ENCODE measurements around the gene WDFY4. TPM values are rescaled to one million over a fixed set of nuclear protein-coding genes. Genes with fewer than 3 reads are reported as not detected.

WDFY4 gene
- polyA plus RNA-seq, 4 donors, result under 0.01 to 3.2 (median 0.88) TPM

DNA sequence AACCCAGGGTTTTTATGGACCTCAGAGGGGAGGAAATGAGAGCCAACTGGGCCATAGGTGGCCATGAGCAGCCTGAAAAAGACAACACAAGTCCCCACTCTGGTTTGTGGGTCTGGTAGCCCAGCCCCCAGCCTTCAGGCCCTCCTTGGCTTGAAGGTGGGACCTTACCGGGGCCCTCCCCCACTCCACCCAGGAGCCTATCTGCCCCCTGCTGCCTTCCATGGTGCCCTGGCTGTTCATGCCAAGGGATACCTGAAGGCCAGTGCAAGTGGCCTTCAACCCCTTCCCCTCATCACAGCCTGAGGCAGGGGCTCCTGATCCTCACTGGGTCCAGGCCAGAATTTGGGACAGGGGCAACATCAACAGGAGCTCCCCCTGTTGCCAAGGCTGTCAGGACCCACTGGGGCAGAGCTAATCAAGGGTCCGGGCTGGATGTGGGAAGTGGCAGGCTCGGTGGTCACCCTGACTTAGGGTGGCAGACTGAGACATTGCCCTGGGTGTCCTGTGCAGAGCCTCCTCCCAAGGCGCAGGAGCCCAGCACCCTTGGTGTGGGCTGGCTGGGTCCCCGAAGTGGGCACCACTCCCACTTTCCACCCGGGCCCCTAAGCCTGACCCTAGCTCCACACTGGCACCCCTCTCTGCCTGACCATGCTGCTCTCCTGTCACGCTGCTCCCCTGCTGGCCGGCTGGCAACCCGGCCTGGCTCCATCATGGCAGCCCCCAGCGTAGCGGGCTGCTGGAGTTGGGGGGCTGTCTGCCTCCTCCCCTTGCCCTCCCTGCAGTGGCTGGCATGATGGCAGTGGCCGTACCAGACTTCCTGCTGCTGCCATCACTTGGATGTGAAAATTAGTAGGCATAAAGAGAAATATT is 6.4 kb downstream of the WDFY4 start:
- Histone ChIP-seq H3K4me3 (ENCODE audit: low read depth in 1 of 3, low read length in 3 of 3) (no peak overlapping the region), H3K9me3 (ENCODE audit: control insufficient read depth in 2 of 2, insufficient read depth in 1 of 2, low read depth in 1 of 2, low read length in 1 of 2) (no peaks in the 10 kb centered on the region), H3K27me3 (ENCODE audit: control insufficient read depth in 3 of 3, insufficient read depth in 3 of 3, low read length in 3 of 3) (no peaks in the 10 kb centered on the region), H3K27ac (ENCODE audit: low read depth in 1 of 3, low read length in 2 of 3) (no peak overlapping the region), H3K4me1 (ENCODE audit: control insufficient read depth in 3 of 3, insufficient read depth in 2 of 3, low read depth in 1 of 3, low read length in 2 of 3) (no peaks in the 10 kb centered on the region), H3K36me3 (ENCODE audit: control insufficient read depth in 3 of 3, insufficient read depth in 2 of 3, low read depth in 1 of 3, low read length in 3 of 3) (no peaks in the 10 kb centered on the region)
- FAIRE-seq (no peak), DNase-seq (no peak)
- WGBS, 3 donors, result 81 to 92% (median 86%) methylated on average over 12 of the region's 12 CpGs

DNA sequence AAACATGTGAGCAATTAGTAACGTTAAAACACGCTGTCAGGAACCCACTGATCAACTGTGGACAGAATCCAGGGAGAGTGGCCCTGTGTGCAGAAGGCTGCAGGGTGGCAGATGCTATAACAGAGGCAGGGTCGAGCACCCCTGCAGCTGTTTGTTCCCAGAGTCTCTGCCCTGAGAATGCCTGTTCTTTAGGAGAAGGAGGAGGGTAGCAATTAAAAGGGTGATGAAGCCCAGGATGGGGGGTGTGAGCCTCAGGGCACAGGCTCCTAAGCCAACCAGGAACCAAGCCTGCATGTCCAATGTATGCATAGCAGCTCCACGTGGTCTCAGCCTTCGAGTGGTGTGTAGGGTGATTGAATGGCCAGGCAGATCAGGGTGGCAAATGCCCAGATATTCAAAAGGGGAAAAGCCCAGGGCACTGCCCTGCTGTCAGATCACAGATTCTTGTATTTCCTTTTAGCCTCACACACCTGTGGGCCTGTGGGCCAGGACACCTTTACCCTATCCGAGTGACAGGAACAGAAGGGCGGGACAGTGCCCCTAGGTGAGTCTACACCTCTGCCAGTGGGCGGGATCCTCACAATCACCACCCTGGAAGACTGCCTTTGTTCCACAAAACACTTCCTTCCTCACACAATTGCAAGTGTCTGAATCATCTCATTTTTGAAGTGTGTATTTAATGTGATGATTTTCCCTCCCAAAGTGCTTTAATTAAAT is 7.3 kb downstream of the WDFY4 start:
- Histone ChIP-seq H3K36me3 (ENCODE audit: control insufficient read depth in 3 of 3, insufficient read depth in 2 of 3, low read depth in 1 of 3, low read length in 3 of 3) (no peaks in the 10 kb centered on the region), H3K27me3 (ENCODE audit: control insufficient read depth in 3 of 3, insufficient read depth in 3 of 3, low read length in 3 of 3) (no peaks in the 10 kb centered on the region), H3K4me1 (ENCODE audit: control insufficient read depth in 3 of 3, insufficient read depth in 2 of 3, low read depth in 1 of 3, low read length in 2 of 3) (no peaks in the 10 kb centered on the region), H3K9me3 (ENCODE audit: control insufficient read depth in 2 of 2, insufficient read depth in 1 of 2, low read depth in 1 of 2, low read length in 1 of 2) (no peaks in the 10 kb centered on the region), H3K4me3 (ENCODE audit: low read depth in 1 of 3, low read length in 3 of 3) (no peak overlapping the region), H3K27ac (ENCODE audit: low read depth in 1 of 3, low read length in 2 of 3) (no peak overlapping the region)
- FAIRE-seq, result no peak
- no peak for DNase-seq
- 21 to 60% (median 24%) methylated on average over 8 of the region's 8 CpGs for WGBS, 3 donors

DNA sequence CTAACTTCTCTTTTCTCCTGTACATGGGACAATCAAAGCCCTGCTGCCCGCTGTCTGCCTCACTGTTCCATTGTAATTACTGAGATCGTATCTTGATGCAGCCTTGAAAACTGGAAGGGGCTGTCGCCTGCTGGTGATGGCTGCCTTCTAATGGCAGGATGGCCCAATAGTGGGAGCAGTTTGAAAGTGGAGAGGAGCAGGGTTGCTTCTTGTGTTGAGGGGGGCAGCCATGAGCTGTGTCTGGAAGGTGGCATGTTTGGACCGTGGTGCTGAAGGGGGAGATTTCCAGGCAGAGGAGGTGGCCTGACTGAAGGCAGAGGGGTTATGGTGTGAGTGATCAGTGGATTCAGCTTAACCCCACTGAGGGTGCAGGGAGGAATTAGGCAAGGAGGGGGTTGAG is 8.1 kb downstream of the WDFY4 start:
- FAIRE-seq, result no peak
- Histone ChIP-seq H3K4me3 (ENCODE audit: low read depth in 1 of 3, low read length in 3 of 3) (no peak overlapping the region), H3K36me3 (ENCODE audit: control insufficient read depth in 3 of 3, insufficient read depth in 2 of 3, low read depth in 1 of 3, low read length in 3 of 3) (no peaks in the 10 kb centered on the region), H3K9me3 (ENCODE audit: control insufficient read depth in 2 of 2, insufficient read depth in 1 of 2, low read depth in 1 of 2, low read length in 1 of 2) (no peaks in the 10 kb centered on the region), H3K27ac (ENCODE audit: low read depth in 1 of 3, low read length in 2 of 3) (no peak overlapping the region), H3K4me1 (ENCODE audit: control insufficient read depth in 3 of 3, insufficient read depth in 2 of 3, low read depth in 1 of 3, low read length in 2 of 3) (no peaks in the 10 kb centered on the region), H3K27me3 (ENCODE audit: control insufficient read depth in 3 of 3, insufficient read depth in 3 of 3, low read length in 3 of 3) (no peaks in the 10 kb centered on the region)
- 69 to 88% (median 81%) methylated on average over 4 of the region's 4 CpGs for WGBS, 3 donors
- DNase-seq, result no peak

DNA sequence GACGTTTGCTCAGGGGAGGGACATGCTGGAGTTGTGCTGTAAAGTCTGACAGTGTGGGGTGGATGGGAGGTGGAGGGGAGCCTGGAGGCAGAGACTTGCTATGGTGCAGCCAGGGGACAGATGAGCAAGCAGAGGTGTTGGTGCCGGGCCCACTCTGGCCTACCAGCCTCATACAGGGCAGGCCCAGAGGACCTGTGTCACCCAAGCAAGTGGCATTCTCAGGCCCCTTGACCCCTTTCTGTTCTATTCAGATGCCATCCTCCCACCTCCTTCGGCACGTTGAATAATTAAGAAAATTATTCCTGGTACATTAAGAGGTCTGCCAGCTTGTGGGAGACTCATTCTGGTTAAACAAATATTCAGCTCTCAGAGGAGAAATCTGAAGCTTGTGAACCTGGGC is 8.5 kb downstream of the WDFY4 start:
- no peak overlapping the region for H3K27ac ChIP-seq (ENCODE audit: low read depth in 1 of 3, low read length in 2 of 3)
- 74 to 82% (median 79%) methylated on average over 4 of the region's 4 CpGs for WGBS, 3 donors
- H3K9me3 ChIP-seq (ENCODE audit: control insufficient read depth in 2 of 2, insufficient read depth in 1 of 2, low read depth in 1 of 2, low read length in 1 of 2), result no peaks in the 10 kb centered on the region
- FAIRE-seq (no peak), DNase-seq (no peak)
- no peaks in the 10 kb centered on the region for H3K27me3 ChIP-seq (ENCODE audit: control insufficient read depth in 3 of 3, insufficient read depth in 3 of 3, low read length in 3 of 3)
- H3K4me3 ChIP-seq (ENCODE audit: low read depth in 1 of 3, low read length in 3 of 3), result no peak overlapping the region
- no peaks in the 10 kb centered on the region for H3K36me3 ChIP-seq (ENCODE audit: control insufficient read depth in 3 of 3, insufficient read depth in 2 of 3, low read depth in 1 of 3, low read length in 3 of 3)
- no peaks in the 10 kb centered on the region for H3K4me1 ChIP-seq (ENCODE audit: control insufficient read depth in 3 of 3, insufficient read depth in 2 of 3, low read depth in 1 of 3, low read length in 2 of 3)

DNA sequence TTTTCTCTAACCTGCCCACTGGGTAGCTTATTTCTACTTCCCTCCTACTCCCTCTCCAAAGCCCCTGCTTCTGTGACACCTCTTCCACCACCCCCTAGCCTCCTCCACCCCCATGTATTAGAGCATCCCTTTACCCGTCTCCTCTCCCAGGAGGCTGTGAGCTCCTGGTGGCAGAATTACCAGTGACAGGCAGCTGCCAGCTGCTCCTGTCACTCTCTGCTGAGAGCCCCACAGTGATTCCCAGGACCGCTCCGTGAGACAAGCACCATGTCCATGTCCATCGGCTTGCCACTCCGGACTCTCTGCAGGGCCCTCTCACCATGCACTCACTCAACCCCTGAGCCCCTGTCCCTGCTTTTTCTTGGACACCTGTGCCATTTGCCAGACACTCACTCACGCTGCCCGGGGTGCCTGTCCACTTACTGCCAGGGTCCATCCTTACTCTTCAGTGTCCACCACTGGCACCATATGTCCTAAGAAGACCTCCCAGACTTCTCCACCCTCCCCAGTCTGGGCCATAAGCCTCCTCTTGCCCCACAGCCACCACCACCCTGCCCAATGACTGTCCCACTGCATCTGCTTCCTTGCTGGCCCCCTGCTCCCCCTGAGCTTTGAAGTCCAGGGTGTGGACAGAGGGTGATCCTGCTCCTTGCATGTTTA is 9.8 kb downstream of the WDFY4 start:
- H3K4me3 ChIP-seq (ENCODE audit: low read depth in 1 of 3, low read length in 3 of 3), result no peak overlapping the region
- H3K27me3 ChIP-seq (ENCODE audit: control insufficient read depth in 3 of 3, insufficient read depth in 3 of 3, low read length in 3 of 3), result no peaks in the 10 kb centered on the region
- DNase-seq (no peak), FAIRE-seq (no peak)
- H3K4me1 ChIP-seq (ENCODE audit: control insufficient read depth in 3 of 3, insufficient read depth in 2 of 3, low read depth in 1 of 3, low read length in 2 of 3), result no peaks in the 10 kb centered on the region
- H3K36me3 ChIP-seq (ENCODE audit: control insufficient read depth in 3 of 3, insufficient read depth in 2 of 3, low read depth in 1 of 3, low read length in 3 of 3), result no peaks in the 10 kb centered on the region
- H3K9me3 ChIP-seq (ENCODE audit: control insufficient read depth in 2 of 2, insufficient read depth in 1 of 2, low read depth in 1 of 2, low read length in 1 of 2), result no peaks in the 10 kb centered on the region
- WGBS, 3 donors, result 79 to 88% (median 85%) methylated on average over 7 of the region's 7 CpGs
- no peak overlapping the region for H3K27ac ChIP-seq (ENCODE audit: low read depth in 1 of 3, low read length in 2 of 3)

DNA sequence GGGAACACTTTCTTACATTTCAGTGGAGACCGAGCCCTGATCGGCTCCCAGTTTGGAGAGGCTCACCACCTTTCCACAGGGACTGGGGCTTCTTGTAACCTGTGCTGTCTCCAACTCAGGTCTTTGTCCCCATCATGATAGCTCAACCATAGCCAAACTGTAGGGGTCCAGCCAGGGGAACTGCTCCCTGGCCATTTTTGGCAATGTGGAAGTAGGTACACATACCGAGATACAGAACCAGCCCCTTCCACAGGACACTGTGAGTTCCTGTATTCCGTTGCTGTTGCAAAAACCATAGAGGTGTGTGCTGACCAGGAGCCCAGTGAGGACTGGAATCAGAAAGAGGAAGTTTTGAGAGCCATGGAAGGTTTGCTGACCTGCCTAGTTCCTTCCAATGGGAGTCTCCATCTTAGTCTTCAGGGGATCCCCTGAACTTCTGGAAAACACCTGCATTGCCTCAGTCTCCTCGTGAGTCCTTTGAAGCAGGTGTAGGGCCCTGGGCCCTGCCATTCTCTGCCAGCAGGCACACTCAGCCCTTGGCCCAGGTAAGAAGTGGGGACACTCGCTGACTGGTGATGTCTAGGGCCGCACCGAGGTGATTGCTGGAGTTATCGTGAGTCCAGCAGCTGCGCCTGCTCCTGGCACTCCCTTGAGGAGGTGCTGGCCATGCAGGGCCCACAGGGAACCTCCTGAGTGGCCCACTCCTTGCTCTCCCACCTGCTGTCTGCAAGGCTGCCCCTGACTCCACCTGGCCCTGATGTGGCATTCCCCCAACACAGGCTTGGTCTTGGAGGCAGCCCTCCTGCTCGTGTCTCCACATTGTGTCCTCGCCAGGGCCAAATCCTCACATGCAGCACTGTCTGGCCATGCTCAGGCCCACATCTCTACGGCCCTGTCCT is 11.2 kb downstream of the WDFY4 start:
- Histone ChIP-seq H3K4me1 (ENCODE audit: control insufficient read depth in 3 of 3, insufficient read depth in 2 of 3, low read depth in 1 of 3, low read length in 2 of 3) (no peaks in the 10 kb centered on the region), H3K27me3 (ENCODE audit: control insufficient read depth in 3 of 3, insufficient read depth in 3 of 3, low read length in 3 of 3) (no peaks in the 10 kb centered on the region), H3K4me3 (ENCODE audit: low read depth in 1 of 3, low read length in 3 of 3) (no peak overlapping the region), H3K36me3 (ENCODE audit: control insufficient read depth in 3 of 3, insufficient read depth in 2 of 3, low read depth in 1 of 3, low read length in 3 of 3) (no peaks in the 10 kb centered on the region), H3K9me3 (ENCODE audit: control insufficient read depth in 2 of 2, insufficient read depth in 1 of 2, low read depth in 1 of 2, low read length in 1 of 2) (no peaks in the 10 kb centered on the region), H3K27ac (ENCODE audit: low read depth in 1 of 3, low read length in 2 of 3) (no peak overlapping the region)
- WGBS, 3 donors, result 81 to 89% (median 88%) methylated on average over 13 of the region's 13 CpGs
- no peak for DNase-seq
- FAIRE-seq, result no peak

DNA sequence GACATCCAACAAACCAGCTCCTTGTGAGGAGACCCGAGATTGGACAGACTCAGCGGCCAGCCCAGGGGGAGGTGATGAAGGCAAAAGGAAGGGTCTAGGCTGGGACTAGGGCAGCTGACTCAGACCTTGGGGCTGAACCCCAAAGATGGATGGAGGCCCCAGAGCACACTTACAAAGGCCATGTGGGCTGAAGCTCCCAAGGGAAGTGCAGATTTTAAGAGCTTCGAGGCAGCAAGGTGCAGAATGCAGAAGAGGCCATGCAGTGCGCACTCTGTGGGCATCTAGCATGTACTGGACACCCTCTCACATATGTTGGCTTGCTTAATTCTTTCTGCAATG is 11.8 kb downstream of the WDFY4 start:
- H3K36me3 ChIP-seq (ENCODE audit: control insufficient read depth in 3 of 3, insufficient read depth in 2 of 3, low read depth in 1 of 3, low read length in 3 of 3), result no peaks in the 10 kb centered on the region
- FAIRE-seq, result no peak
- H3K4me3 ChIP-seq (ENCODE audit: low read depth in 1 of 3, low read length in 3 of 3), result no peak overlapping the region
- no peaks in the 10 kb centered on the region for H3K9me3 ChIP-seq (ENCODE audit: control insufficient read depth in 2 of 2, insufficient read depth in 1 of 2, low read depth in 1 of 2, low read length in 1 of 2)
- H3K27me3 ChIP-seq (ENCODE audit: control insufficient read depth in 3 of 3, insufficient read depth in 3 of 3, low read length in 3 of 3), result no peaks in the 10 kb centered on the region
- DNase-seq, result no peak
- no peak overlapping the region for H3K27ac ChIP-seq (ENCODE audit: low read depth in 1 of 3, low read length in 2 of 3)
- 77 to 91% (median 89%) methylated on average over 4 of the region's 4 CpGs for WGBS, 3 donors
- H3K4me1 ChIP-seq (ENCODE audit: control insufficient read depth in 3 of 3, insufficient read depth in 2 of 3, low read depth in 1 of 3, low read length in 2 of 3), result no peaks in the 10 kb centered on the region

DNA sequence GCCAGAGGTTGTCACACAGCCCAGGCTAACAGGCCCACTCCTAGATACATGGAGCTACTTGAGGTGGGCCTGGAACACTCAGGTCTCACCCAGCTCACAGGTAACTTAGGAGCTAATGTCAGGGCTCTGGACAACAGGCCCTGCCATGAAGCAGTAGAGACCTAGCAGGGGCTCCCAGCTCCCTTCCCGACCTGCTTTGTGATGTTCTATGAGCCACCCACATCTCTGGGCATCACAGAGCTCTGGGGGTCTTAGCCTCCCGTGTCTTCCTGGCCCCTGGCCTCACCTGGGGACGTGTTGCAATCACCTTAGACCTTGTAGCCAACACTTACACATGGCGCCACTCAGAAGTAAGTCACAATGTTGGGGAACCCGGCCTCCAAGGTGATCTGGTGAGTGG is 12.4 kb downstream of the WDFY4 start:
- Histone ChIP-seq H3K4me3 (ENCODE audit: low read depth in 1 of 3, low read length in 3 of 3) (no peak overlapping the region), H3K27me3 (ENCODE audit: control insufficient read depth in 3 of 3, insufficient read depth in 3 of 3, low read length in 3 of 3) (no peaks in the 10 kb centered on the region), H3K36me3 (ENCODE audit: control insufficient read depth in 3 of 3, insufficient read depth in 2 of 3, low read depth in 1 of 3, low read length in 3 of 3) (no peaks in the 10 kb centered on the region), H3K27ac (ENCODE audit: low read depth in 1 of 3, low read length in 2 of 3) (no peak overlapping the region), H3K9me3 (ENCODE audit: control insufficient read depth in 2 of 2, insufficient read depth in 1 of 2, low read depth in 1 of 2, low read length in 1 of 2) (no peaks in the 10 kb centered on the region), H3K4me1 (ENCODE audit: control insufficient read depth in 3 of 3, insufficient read depth in 2 of 3, low read depth in 1 of 3, low read length in 2 of 3) (no peaks in the 10 kb centered on the region)
- 54 to 86% (median 64%) methylated on average over 5 of the region's 5 CpGs for whole genome bisulfite sequencing, 3 donors
- DNase-seq (no peak), FAIRE-seq (no peak)
